Measurements from ENCODE around the gene ALKBH2. TPM values are rescaled to one million over a fixed set of nuclear protein-coding genes. Genes with fewer than 3 reads are reported as not detected.
A peak's percentile ranks its signal among the peaks of the same experiment; 100 is the strongest.
"Not testable (repeated sequence)": the region's sequence is repeated elsewhere in the genome, so short reads cannot be mapped to it uniquely, and the experiment has no call there.

ALKBH2 gene
- total RNA-seq, 4 donors from 2014 or later: 2.1 to 26.5 (median 19.1) TPM

DNA sequence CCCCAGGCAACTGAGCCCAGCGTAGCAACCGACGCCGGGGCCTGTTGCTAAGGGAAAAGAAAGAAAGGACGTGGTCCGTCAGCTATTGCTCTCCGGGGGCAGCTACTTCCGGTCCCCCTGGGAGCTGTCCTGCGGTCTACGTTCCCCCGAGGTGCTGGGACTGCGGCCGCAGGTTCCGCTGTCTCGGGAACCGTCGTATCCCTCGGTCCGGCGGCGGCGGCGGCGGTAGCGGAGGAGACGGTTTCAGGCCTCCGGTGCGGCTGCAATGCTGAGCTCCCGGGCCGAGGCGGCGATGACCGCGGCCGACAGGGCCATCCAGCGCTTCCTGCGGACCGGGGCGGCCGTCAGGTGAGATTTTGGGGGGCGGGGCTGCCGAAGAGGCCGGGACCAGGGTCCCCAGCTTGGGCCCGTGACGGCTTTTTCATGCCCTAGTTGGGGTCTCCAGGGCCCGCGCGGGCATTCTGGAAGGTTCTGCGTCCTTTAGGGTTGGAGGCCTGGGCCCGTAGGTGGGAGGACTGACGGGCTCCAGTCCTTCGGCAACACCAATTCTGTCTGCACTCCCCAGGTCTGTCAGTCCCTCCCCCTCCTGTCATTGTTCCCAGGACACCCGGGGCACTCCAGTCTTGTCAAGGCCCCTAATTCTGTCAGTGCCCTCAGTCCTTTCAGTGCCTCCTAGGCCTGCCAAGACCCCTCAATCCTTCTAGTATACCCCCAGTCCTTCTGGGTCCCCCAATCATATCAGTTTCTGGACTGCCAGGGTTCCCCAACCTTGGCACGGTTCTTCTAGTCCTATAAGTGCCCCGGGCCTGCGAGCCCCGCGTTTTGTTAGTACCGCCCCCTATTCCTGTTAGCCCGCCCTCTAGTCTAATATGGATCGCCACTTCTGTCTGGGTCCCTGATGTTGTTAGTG, 40.6 kb downstream of the ALKBH2 start, which contains the start of gene USP30:
USP30 (plus strand) TSS at position 163 of the 910 bp plus-strand sequence; CDS start at position 266, 103 bp downstream.
- no peaks in the 10 kb centered on the region for H3K36me3 ChIP-seq
- H3K4me3 ChIP-seq: peak within 1 kb of the TSS; percentile 91 to 97
- DNase-seq: peak; percentile 80 to 83
- peak within 1 kb of the TSS; percentile 79 to 84 for H3K27ac ChIP-seq
- intact Hi-C loops (cut with DNase I; ENCODE audit: low total_unique reads): no loop called here
- no peaks in the 10 kb centered on the region for H3K27me3 ChIP-seq
- H3K9me3 ChIP-seq: no peaks in the 10 kb centered on the region
- TF ChIP-seq, protein P1, sequence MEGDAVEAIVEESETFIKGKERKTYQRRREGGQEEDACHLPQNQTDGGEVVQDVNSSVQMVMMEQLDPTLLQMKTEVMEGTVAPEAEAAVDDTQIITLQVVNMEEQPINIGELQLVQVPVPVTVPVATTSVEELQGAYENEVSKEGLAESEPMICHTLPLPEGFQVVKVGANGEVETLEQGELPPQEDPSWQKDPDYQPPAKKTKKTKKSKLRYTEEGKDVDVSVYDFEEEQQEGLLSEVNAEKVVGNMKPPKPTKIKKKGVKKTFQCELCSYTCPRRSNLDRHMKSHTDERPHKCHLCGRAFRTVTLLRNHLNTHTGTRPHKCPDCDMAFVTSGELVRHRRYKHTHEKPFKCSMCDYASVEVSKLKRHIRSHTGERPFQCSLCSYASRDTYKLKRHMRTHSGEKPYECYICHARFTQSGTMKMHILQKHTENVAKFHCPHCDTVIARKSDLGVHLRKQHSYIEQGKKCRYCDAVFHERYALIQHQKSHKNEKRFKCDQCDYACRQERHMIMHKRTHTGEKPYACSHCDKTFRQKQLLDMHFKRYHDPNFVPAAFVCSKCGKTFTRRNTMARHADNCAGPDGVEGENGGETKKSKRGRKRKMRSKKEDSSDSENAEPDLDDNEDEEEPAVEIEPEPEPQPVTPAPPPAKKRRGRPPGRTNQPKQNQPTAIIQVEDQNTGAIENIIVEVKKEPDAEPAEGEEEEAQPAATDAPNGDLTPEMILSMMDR (IDR thresholded peaks at IDR 0.05): peak in 2 of 4 experiments; percentile 34 to 37
- peak in 1 of 2 donors; percentile 41 for TF ChIP-seq POLR2A (IDR thresholded peaks at IDR 0.05)
- H3K4me1 ChIP-seq: no peaks in the 10 kb centered on the region

DNA sequence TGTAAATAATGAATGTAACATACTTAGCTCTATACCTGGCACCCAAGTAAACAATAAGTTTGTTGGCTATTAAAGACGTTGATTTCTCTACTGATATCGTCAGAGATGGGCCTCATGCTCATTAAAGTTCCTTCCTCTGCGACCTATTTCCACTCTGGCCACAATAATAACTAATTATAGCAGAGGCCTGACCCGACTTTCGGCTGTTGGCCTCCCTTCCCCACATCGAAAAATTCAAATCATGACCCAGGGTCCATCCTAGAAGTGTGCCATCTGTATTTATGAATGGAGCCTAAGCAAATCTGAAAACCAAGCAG, 41.2 kb downstream of the ALKBH2 start:
- Histone ChIP-seq H3K9me3 (no peaks in the 10 kb centered on the region), H3K4me1 (no peaks in the 10 kb centered on the region), H3K4me3 (peak overlapping the region; percentile 91 to 97), H3K36me3 (no peaks in the 10 kb centered on the region), H3K27ac (peak overlapping the region; percentile 79 to 84), H3K27me3 (no peaks in the 10 kb centered on the region)
- intact Hi-C loops (cut with DNase I; ENCODE audit: low total_unique reads): no loop called here
- TF ChIP-seq, protein P1 (IDR thresholded peaks at IDR 0.05): no peak
- no peak for TF ChIP-seq POLR2A (IDR thresholded peaks at IDR 0.05)
- DNase-seq: no peak

DNA sequence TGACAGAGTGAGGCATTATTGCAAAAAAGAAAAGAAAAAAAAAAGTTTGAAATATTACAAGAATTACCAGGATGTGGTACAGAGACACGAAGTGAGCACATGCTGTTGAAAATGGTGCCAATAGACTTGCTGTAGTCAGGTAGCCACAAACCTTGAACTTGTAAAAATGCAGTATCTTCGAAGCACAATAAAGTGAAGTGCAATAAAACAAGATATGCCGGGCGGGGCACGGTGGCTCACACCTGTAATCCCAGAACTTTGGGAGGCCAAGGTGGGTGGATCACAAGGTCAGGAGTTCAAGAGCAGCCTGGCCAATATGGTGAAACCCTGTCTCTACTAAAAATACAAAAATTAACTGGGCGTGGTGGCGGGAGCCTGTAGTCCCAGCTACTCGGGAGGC, 43.5 kb downstream of the ALKBH2 start:
- H3K4me1 ChIP-seq; H3K9me3 ChIP-seq; H3K27ac ChIP-seq; H3K4me3 ChIP-seq; DNase-seq; intact Hi-C loops (cut with DNase I; ENCODE audit: low total_unique reads); H3K36me3 ChIP-seq; H3K27me3 ChIP-seq: not testable (repeated sequence)

DNA sequence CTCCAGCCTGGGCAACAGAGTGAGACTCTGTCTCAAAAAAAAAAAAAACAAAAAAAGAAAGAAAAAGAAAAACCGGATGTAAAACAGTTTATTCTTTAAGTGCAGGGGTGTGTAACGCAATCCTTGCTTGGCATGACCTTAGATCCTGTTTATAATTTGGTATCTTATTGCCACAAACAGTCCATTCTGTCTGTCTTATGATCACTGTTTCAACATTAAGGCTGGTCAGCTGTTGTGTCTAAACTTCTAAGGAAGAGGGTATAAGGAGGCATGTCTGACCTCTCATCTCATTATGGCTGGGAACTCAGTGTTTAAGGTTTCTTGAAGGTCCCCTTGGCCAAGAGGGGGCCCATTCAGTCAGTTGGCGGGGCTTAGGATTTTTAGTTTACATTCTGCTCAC, 44.6 kb downstream of the ALKBH2 start:
- H3K27ac ChIP-seq; H3K9me3 ChIP-seq; H3K4me3 ChIP-seq; DNase-seq; H3K36me3 ChIP-seq; H3K4me1 ChIP-seq; intact Hi-C loops (cut with DNase I; ENCODE audit: low total_unique reads); H3K27me3 ChIP-seq: not testable (repeated sequence)

DNA sequence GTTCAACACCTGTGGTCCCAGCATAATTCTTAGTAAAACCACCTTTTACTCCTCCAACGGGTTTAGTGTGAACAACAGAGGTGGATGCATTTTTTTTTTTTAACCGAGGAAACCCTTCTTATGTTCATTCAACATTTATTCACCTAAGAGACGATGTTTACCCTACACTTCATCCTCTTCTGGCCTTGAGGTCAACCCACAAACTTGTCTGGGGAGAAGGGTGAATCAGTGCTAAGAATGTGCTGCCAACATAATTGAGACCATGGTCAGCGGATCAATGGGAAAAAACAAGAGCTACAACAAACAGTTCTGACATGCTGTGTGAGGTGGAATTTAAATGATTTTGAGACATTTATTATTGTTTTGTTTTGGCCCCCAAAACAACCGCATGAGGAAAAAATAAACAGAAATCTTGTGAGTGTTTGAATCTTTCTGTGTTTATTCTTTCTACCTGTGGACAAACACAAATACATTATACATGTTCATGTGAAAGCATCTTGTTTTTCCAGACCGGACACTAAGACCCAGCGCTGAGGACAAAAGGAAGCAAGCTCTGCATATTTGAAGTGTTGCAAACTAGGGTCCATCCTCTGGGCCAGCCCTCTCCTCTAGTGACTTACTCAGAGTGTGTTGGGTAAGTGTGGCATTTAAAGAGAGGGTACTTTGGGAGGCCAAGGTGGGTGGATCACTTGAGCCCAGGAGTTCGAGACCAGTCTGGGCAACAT, 46.0 kb downstream of the ALKBH2 start:
- no peaks in the 10 kb centered on the region for H3K27me3 ChIP-seq
- no peak overlapping the region for H3K27ac ChIP-seq
- H3K36me3 ChIP-seq: no peaks in the 10 kb centered on the region
- intact Hi-C loops (cut with DNase I; ENCODE audit: low total_unique reads): no loop called here
- no peaks in the 10 kb centered on the region for H3K4me1 ChIP-seq
- no peak overlapping the region for H3K4me3 ChIP-seq
- TF ChIP-seq, protein P1 (IDR thresholded peaks at IDR 0.05): no peak
- TF ChIP-seq POLR2A (IDR thresholded peaks at IDR 0.05): no peak
- DNase-seq: no peak
- H3K9me3 ChIP-seq: no peaks in the 10 kb centered on the region

DNA sequence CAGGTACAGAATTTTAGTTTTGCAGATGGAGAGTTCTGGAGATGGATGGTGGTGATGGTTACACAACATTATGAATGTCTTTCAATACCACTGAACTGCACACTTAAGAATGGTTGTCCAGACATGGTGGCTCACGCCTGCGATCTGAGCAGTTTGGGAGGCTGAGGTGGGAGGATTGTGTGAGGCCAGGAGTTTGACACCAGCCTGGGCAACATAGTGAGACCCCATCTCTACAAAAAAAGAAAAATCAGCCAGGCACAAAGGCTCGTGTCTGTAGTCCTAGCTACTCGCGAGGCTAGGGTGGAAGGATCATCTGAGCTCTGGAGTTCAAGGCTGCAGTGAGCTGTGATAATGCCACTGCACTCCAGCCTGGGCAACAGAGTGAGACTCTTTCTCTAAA, 49.0 kb downstream of the ALKBH2 start:
- TF ChIP-seq, protein P1 (IDR thresholded peaks at IDR 0.05): no peak
- TF ChIP-seq POLR2A (IDR thresholded peaks at IDR 0.05): no peak
- Histone ChIP-seq H3K4me1 (no peaks in the 10 kb centered on the region), H3K27me3 (no peaks in the 10 kb centered on the region), H3K4me3 (no peak overlapping the region), H3K9me3 (no peaks in the 10 kb centered on the region), H3K27ac (no peak overlapping the region), H3K36me3 (no peaks in the 10 kb centered on the region)
- DNase-seq: no peak
- intact Hi-C loops (cut with DNase I; ENCODE audit: low total_unique reads): no loop called here
